Endothelial cell (in vitro differentiated cells): ENCODE measurements around the gene ICAM1. TPM values are rescaled to one million over a fixed set of nuclear protein-coding genes. Genes with fewer than 3 reads are reported as not detected.

Experiments used
- DNase-seq: peaks from one replicate; pipeline ENCODE4 v3.0.0; 2021; ENCODE audit warnings: low spot score
- H3K27ac Mint-ChIP-seq: one replicate; pipeline ENCODE4 v1.8.0; 2021; ENCODE audit warnings: mixed read lengths, inconsistent platforms; ENCODE audit not compliant: unreplicated experiment
- H3K27me3 Mint-ChIP-seq: one replicate; pipeline ENCODE4 v1.8.0; 2021; ENCODE audit warnings: mild to moderate bottlenecking, moderate library complexity, mixed read lengths, inconsistent platforms; ENCODE audit not compliant: unreplicated experiment
- H3K36me3 Mint-ChIP-seq: one replicate; pipeline ENCODE4 v1.8.0; 2021; ENCODE audit warnings: mild to moderate bottlenecking, low read depth, mixed read lengths, inconsistent platforms; ENCODE audit not compliant: unreplicated experiment
- H3K4me1 Mint-ChIP-seq: one replicate; pipeline ENCODE4 v1.8.0; 2021; ENCODE audit warnings: mild to moderate bottlenecking, mixed read lengths, inconsistent platforms; ENCODE audit not compliant: unreplicated experiment
- H3K4me3 Mint-ChIP-seq: one replicate; pipeline ENCODE4 v1.8.0; 2021; ENCODE audit warnings: mild to moderate bottlenecking, mixed read lengths, inconsistent platforms; ENCODE audit not compliant: unreplicated experiment
- H3K9me3 Mint-ChIP-seq: one replicate; pipeline ENCODE4 v1.8.0; 2021; ENCODE audit warnings: mixed read lengths, inconsistent platforms; ENCODE audit not compliant: unreplicated experiment
- CTCF ChIP-seq: fragments of 200-600 bp; sonication (generic); IDR thresholded peaks from one replicate; pipeline ENCODE4 v1.5.0; 2021; ENCODE audit warnings: antibody characterized with exemption; ENCODE audit not compliant: unreplicated experiment
- total RNA-seq: library from RNA; stranded (reverse); fragmentation: NEBNext Ultra II Directional; extraction: Animal tissue kit (Norgen Biotek cat#: 25700); gene quantifications from one replicate; pipeline ENCODE4 v1.2.1, GENCODE V29; 2021; ENCODE audit not compliant: unreplicated experiment

The ICAM1 gene
- total RNA-seq, 1 donor from 2014 or later = 7.2 TPM

GRCh38 chr19:10245189-10245939 lies 25.6 kb upstream of the ICAM1 start:
- TF ChIP-seq CTCF = no peak
- H3K27ac Mint-ChIP-seq = peak overlapping the region; percentile 13
- no peak overlapping the region for H3K4me3 Mint-ChIP-seq
- no peaks in the 10 kb centered on the region for H3K27me3 Mint-ChIP-seq
- no peaks in the 10 kb centered on the region for H3K4me1 Mint-ChIP-seq
- no peak for DNase-seq
- no peaks in the 10 kb centered on the region for H3K9me3 Mint-ChIP-seq
- H3K36me3 Mint-ChIP-seq = no peaks in the 10 kb centered on the region

GRCh38 chr19:10246511-10246910 lies 24.4 kb upstream of the ICAM1 start:
- no peak for TF ChIP-seq CTCF
- no peaks in the 10 kb centered on the region for H3K27me3 Mint-ChIP-seq
- H3K36me3 Mint-ChIP-seq = no peaks in the 10 kb centered on the region
- H3K4me1 Mint-ChIP-seq = peaks cover 4% of the 10 kb centered on the region
- no peak overlapping the region for H3K4me3 Mint-ChIP-seq
- no peaks in the 10 kb centered on the region for H3K9me3 Mint-ChIP-seq
- no peak overlapping the region for H3K27ac Mint-ChIP-seq
- DNase-seq = no peak

- Mint-ChIP-seq H3K4me1 (peaks cover 10% of the 10 kb centered on the region), H3K36me3 (peaks cover 22% of the 10 kb centered on the region)
Measured at GRCh38 chr19:10251792-10252694, 18.9 kb upstream of the ICAM1 start, which contains the start of gene MRPL4. TSS of gene MRPL4 (plus strand) at chr19:10252214. CDS start at chr19:10252254, 40 bp downstream.

GRCh38 chr19:10252707-10253106 lies 18.2 kb upstream of the ICAM1 start:
- DNase-seq = no peak
- H3K27ac Mint-ChIP-seq = no peak overlapping the region
- peaks cover 28% of the 10 kb centered on the region for H3K36me3 Mint-ChIP-seq
- TF ChIP-seq CTCF = no peak
- H3K27me3 Mint-ChIP-seq = peaks cover 10% of the 10 kb centered on the region
- H3K9me3 Mint-ChIP-seq = no peaks in the 10 kb centered on the region
- H3K4me1 Mint-ChIP-seq = peaks cover 10% of the 10 kb centered on the region
- peak overlapping the region; percentile 98 for H3K4me3 Mint-ChIP-seq

More at GRCh38 chr19:10251792-10252694, 18.9 kb upstream of the ICAM1 start, which contains the start of gene MRPL4:
- Mint-ChIP-seq H3K4me3 (peak within 1 kb of the TSS; percentile 98), H3K27me3 (peaks cover 10% of the 10 kb centered on the region), H3K9me3 (no peaks in the 10 kb centered on the region), H3K27ac (no peak within 1 kb of the TSS)
- peak; percentile 85 for DNase-seq
- no peak for TF ChIP-seq CTCF
